Astrocyte of the spinal cord (primary cell): ENCODE data around the gene IKZF4.
"Not testable (repeated sequence)": the region's sequence is repeated elsewhere in the genome, so short reads cannot be mapped to it uniquely, and the experiment has no call there.

Experiments used
- DNase-seq: peaks from one replicate; pipeline ENCODE4 v3.0.0; 2011; ENCODE audit warnings: low read depth, low spot score
- H3K4me3 ChIP-seq: 2 replicates; pipeline ENCODE4 v1.5.1; 2011; ENCODE audit warnings: low read depth, mild to moderate bottlenecking, low read length, moderate library complexity
- CTCF ChIP-seq: IDR thresholded peaks from 2 replicates; pipeline ENCODE4 v1.5.1; 2012; ENCODE audit warnings: low read depth, mild to moderate bottlenecking, low read length, inconsistent platforms
- in situ Hi-C: cut with HindIII; loops from 2 replicates; pipeline ENCODE4 v1.10.0; 2017; ENCODE audit warnings: low sequenced_read_pairs

IKZF4 gene

DNA sequence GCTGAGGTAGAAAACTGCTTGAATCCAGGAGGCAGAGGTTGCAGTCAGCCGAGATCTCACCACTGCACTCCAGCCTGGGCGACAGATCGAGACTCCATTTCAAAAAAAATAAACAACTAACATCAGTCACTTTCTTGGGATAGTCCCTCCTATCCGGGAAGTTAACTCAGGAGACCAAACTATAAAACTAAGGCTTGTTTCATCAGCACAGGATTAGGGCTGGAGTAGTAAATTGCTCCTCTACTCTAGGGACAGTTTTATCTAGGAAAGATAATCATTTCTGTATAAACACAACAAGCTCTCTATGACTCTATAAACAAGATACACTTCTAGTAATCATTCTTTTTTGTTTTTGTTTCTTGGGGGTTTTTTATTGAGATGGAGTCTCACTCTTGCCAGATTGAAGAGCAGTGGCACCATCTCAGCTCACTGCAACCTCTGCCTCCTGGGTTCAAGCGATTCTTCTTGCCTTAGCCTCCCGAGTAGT is 32.6 kb downstream of the IKZF4 start:
- DNase-seq, result no peak
- TF ChIP-seq CTCF, result no peak
- no peak overlapping the region for H3K4me3 ChIP-seq
- in situ Hi-C loops, result no loop called here

DNA sequence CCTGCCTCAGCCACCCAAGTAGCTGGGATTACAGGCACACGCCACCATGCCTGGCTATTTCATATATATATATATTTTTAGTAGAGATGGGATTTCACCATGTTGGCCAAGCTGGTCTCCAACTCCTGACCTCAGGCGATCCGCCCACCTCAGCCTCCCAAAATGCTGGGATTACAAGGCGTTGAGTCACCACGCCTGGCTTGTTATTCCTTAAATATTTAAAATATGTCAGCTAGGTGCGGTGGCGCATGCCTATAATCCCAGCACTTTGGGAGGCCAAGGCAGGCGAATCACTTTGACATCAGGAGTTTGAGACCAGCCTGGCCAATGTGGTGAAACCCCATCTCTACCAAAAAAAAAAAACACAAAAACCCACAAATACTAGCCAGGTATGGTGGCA is 39.1 kb downstream of the IKZF4 start:
- in situ Hi-C loops, H3K4me3 ChIP-seq: not testable (repeated sequence)
- peak; percentile 10 for DNase-seq

DNA sequence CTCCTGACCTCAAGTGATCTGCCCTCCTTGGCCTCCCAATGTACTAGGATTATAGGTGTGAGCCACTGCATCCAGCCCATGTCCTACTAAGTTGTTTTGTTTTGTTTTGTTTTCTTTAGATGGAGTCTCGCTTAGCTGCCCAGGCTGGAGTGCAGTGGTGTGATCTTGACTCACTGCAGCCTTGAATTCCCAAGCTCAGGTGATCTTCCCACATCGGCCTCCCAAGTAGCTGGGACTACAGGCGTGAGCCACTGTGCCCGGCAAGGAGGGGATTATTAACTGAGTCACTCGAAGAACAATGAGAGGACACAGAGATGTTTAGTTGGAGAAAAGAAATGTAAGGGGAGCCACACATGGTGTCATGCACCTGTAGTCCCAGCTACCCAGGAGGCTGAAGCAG is 41.1 kb downstream of the IKZF4 start:
- no peak for TF ChIP-seq CTCF
- in situ Hi-C loops, result no loop called here
- H3K4me3 ChIP-seq, result no peak overlapping the region
- no peak for DNase-seq

- no peak for DNase-seq
- TF ChIP-seq CTCF, result no peak
- in situ Hi-C loops, result no loop called here
- H3K4me3 ChIP-seq, result no peak overlapping the region
Measured at GRCh38 chr12:56062996-56063395, 42.2 kb downstream of the IKZF4 start.

DNA sequence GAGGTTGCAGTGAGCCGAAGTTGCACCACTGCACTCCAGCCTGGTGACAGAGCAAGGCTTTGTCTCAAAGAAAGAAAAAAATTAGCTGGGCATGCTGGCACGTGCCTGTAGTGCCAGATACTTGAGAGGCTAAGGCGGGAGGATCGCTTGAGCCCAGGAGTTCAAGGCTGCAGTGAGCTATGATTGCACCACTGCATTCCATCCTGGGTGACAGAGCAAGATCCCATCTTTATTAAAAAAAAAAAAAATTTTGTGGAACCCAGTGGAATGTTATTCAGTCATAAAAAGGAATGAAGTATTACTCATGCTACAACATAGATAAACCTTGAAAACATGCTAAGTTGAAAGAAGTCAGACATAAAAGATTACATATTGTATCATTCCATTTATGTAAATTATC is 50.8 kb downstream of the IKZF4 start:
- no peak for DNase-seq
- TF ChIP-seq CTCF, result no peak
- in situ Hi-C loops, result no loop called here
- no peak overlapping the region for H3K4me3 ChIP-seq

DNA sequence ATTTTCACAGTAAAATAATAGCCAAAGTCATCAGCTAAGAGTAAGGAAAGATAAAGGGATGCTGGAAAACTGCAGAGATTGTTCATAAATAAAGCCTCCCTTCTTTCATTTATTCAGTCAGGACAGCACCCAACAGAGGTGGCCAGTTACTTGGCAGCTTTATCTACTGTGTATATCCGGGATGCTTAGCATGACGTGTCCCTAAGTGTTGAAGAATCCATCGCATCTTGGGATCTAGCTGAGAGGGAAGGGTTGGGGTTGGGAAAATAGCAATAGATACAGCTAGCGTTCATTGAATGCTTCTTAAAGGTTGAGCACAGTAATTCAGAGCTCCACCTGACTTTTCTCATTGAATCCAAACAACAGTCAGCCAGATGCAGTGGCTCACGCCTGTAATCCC is 53.6 kb downstream of the IKZF4 start:
- DNase-seq, result no peak
- H3K4me3 ChIP-seq, result no peak overlapping the region
- in situ Hi-C loops, result no loop called here
- no peak for TF ChIP-seq CTCF

- in situ Hi-C loops, H3K4me3 ChIP-seq, DNase-seq: not testable (repeated sequence)
Measured at GRCh38 chr12:56077966-56078365, 57.1 kb downstream of the IKZF4 start.

GRCh38 chr12:56078427-56078826 is 57.6 kb downstream of the IKZF4 start:
- no peak for DNase-seq
- no peak for TF ChIP-seq CTCF
- H3K4me3 ChIP-seq, result no peak overlapping the region
- in situ Hi-C loops, result no loop called here
